Liver (tissue), 3 donors: ENCODE measurements around the gene TANC1.

Experiments
- CTCF ChIP-seq: fragments of 150-350 bp; IDR thresholded peaks from 2 replicates; pipeline ENCODE4 v1.5.1; 2017; ENCODE audit warnings: improper control_type of control experiment, low read depth, low read length; ENCODE audit not compliant: missing input control
- GABPA ChIP-seq, 2 donors: IDR thresholded peaks in 1 of 2; conservative IDR thresholded peaks in 1 of 2; 2 replicates each; pipeline ENCODE4 v1.6.1; 2016; ENCODE audit warnings: antibody characterized with exemption in 2 of 2, mild to moderate bottlenecking in 1 of 2, moderate library complexity in 1 of 2
- HNF4G ChIP-seq: IDR thresholded peaks from 2 replicates; pipeline ENCODE4 v1.6.1; 2016; ENCODE audit warnings: antibody characterized with exemption
- MAX ChIP-seq: IDR thresholded peaks from 2 replicates; pipeline ENCODE4 v1.6.1; 2016; ENCODE audit warnings: antibody characterized with exemption
- RAD21 ChIP-seq, 2 donors: IDR thresholded peaks; 2 replicates each; pipeline ENCODE4 v1.6.1; 2016; ENCODE audit warnings: antibody characterized with exemption in 2 of 2, mild to moderate bottlenecking in 2 of 2
- REST ChIP-seq: IDR thresholded peaks from 2 replicates; pipeline ENCODE4 v1.6.1; 2016; ENCODE audit warnings: antibody characterized with exemption, mild to moderate bottlenecking
- RXRA ChIP-seq, 2 donors: IDR thresholded peaks; 2 replicates each; pipeline ENCODE4 v1.6.1; 2017 to 2018; ENCODE audit warnings: antibody characterized with exemption in 2 of 2, mild to moderate bottlenecking in 1 of 2
- YY1 ChIP-seq: IDR thresholded peaks from 2 replicates; pipeline ENCODE4 v1.6.1; 2016; ENCODE audit warnings: antibody characterized with exemption, mild to moderate bottlenecking
- ZBTB33 ChIP-seq: IDR thresholded peaks from 2 replicates; pipeline ENCODE4 v1.6.1; 2016; ENCODE audit warnings: antibody characterized with exemption
- donor health status: healthy.
- donor health status: healthy.

- TF ChIP-seq CTCF (no peak), RXRA (IDR thresholded peaks at IDR 0.05) (no peak), ZBTB33 (no peak), RAD21 (IDR thresholded peaks at IDR 0.05) (no peak), YY1 (no peak), GABPA (IDR thresholded peaks at IDR 0.05 in 1 of 2, conservative IDR thresholded peaks at IDR 0.05 in 1 of 2) (no peak), HNF4G (no peak), MAX (no peak), REST (no peak)
These were observed 146.4 kb downstream of the TANC1 start for GRCh38 chr2:159114835-159115234.
